Smooth muscle cell (in vitro differentiated cells): ENCODE data around the gene MPL. TPM values are rescaled to one million over a fixed set of nuclear protein-coding genes. Genes with fewer than 3 reads are reported as not detected.

Experiments
- DNase-seq: peaks from one replicate; lab custom pipeline; 2025; ENCODE audit not compliant: unreplicated experiment; lab: John Stamatoyannopoulos, UW
- H2AFZ ChIP-seq: fragments of 200-600 bp; sonication (generic); 2 replicates; pipeline ENCODE4 v1.6.0; 2016; ENCODE audit warnings: antibody characterized with exemption, low read depth, mild to moderate bottlenecking
- H3F3A ChIP-seq: fragments of 200-600 bp; sonication (generic); 2 replicates; pipeline ENCODE4 v1.6.0; 2017; ENCODE audit warnings: antibody characterized with exemption, low read depth
- H3K27ac ChIP-seq: fragments of 200-600 bp; sonication (generic); 2 replicates; pipeline ENCODE4 v1.5.1; 2016; ENCODE audit warnings: low read depth, mild to moderate bottlenecking
- H3K27me3 ChIP-seq: fragments of 200-600 bp; sonication (generic); 2 replicates; pipeline ENCODE4 v1.6.1; 2016; ENCODE audit warnings: low read depth, mild to moderate bottlenecking
- H3K36me3 ChIP-seq: fragments of 200-600 bp; sonication (generic); 2 replicates; pipeline ENCODE4 v1.5.1; 2016; ENCODE audit warnings: low read depth
- H3K4me1 ChIP-seq: fragments of 200-600 bp; sonication (generic); 2 replicates; pipeline ENCODE4 v1.5.1; 2016; ENCODE audit warnings: low read depth
- H3K4me2 ChIP-seq: fragments of 200-600 bp; sonication (generic); 2 replicates; pipeline ENCODE4 v1.6.0; 2016; ENCODE audit warnings: mild to moderate bottlenecking
- H3K4me3 ChIP-seq: fragments of 200-600 bp; sonication (generic); 2 replicates; pipeline ENCODE4 v1.5.1; 2016; ENCODE audit warnings: mild to moderate bottlenecking
- H3K79me2 ChIP-seq: fragments of 200-600 bp; sonication (generic); 2 replicates; pipeline ENCODE4 v1.6.0; 2016; ENCODE audit warnings: low read depth, mild to moderate bottlenecking
- H3K9ac ChIP-seq: fragments of 200-600 bp; sonication (generic); 2 replicates; pipeline ENCODE4 v1.6.0; 2016; ENCODE audit warnings: low read depth
- H3K9me3 ChIP-seq: fragments of 200-600 bp; sonication (generic); replicated peaks from 2 replicates; pipeline ENCODE4 v1.5.1; 2016; ENCODE audit warnings: low read depth
- H4K20me1 ChIP-seq: fragments of 200-600 bp; sonication (generic); 2 replicates; pipeline ENCODE4 v1.6.0; 2016; ENCODE audit warnings: low read depth
- WGBS: methylation state at CpG from one replicate; pipeline ENCODE4 v1.1.7; 2016; ENCODE audit warnings: low lambda C conversion rate; 5-methylcytosine and 5-hydroxymethylcytosine counted together
- polyA plus RNA-seq: library from polyadenylated mRNA; unstranded; fragments of >200 nt; fragmentation: Nextera tagmentation; extraction: Ambion mirVana; gene quantifications from 2 replicates; pipeline ENCODE4 v1.2.1, GENCODE V29; 2016
- total RNA-seq: library from RNA; depleted of rRNA; stranded (reverse); fragments of >200 nt; gene quantifications from 2 replicates; pipeline ENCODE4 v1.2.3, GENCODE V29; 2014
- TF ChIP-seq, protein P1 (sequence below): fragments of 200-600 bp; sonication (generic); IDR thresholded peaks from 2 replicates; pipeline ENCODE4 v1.5.1; 2017; ENCODE audit warnings: borderline replicate concordance, mild to moderate bottlenecking, antibody characterized with exemption; ENCODE audit not compliant: insufficient read depth, poor library complexity, severe bottlenecking

Gene MPL
- total and polyA plus RNA-seq, 2 experiments from 2014 or later = not detected

DNA sequence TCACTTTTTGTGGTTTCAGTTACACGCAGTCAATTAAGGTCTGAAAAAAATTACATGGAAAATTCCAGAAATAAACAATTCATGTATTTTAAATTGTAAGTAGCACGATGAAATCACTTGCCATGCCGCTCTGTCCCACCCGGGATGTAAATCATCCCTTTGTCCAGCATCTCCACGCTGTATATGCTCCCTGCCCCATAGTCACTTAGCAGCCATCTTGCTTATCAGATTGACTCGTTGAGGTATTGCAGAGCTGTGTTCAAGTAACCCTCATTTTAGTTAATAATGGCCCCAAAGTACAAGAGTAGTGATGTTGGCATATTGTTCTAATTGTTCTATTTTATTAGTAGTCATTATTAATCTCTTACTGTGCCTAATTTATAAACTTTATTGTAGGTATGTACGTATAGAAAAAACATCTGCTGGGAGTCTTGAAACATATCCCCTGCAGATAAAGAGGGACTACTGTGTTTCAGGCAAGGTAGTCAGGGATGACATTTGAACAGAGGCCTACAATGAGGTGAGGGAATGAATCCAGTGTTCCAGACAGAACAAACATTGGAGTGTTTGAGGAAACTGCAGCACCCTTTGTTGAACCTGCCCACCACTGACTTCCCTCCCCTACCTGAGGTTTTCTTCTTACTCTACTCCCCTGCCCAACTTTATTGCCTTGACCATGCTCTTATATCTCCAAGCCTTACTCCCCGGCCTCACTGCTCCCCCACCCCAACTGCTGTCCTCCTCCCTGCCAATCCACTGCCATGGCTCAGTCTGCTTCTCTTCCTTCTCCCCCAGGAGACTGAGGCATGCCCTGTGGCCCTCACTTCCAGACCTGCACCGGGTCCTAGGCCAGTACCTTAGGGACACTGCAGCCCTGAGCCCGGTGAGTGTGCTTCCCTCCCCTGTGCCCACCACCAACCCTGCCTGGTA, 14.1 kb downstream of the MPL start:
- Histone ChIP-seq H3K4me3 (no peak overlapping the region), H3K4me1 (peaks cover 15% of the 10 kb centered on the region), H3K27ac (no peak overlapping the region), H3K9ac (no peak overlapping the region), H3K9me3 (no peaks in the 10 kb centered on the region), H3K4me2 (no peak overlapping the region), H2AFZ (no peak overlapping the region), H4K20me1 (no peaks in the 10 kb centered on the region), H3K79me2 (no peaks in the 10 kb centered on the region), H3F3A (peaks cover 5% of the 10 kb centered on the region), H3K27me3 (no peaks in the 10 kb centered on the region), H3K36me3 (no peaks in the 10 kb centered on the region)
- TF ChIP-seq, protein P1, sequence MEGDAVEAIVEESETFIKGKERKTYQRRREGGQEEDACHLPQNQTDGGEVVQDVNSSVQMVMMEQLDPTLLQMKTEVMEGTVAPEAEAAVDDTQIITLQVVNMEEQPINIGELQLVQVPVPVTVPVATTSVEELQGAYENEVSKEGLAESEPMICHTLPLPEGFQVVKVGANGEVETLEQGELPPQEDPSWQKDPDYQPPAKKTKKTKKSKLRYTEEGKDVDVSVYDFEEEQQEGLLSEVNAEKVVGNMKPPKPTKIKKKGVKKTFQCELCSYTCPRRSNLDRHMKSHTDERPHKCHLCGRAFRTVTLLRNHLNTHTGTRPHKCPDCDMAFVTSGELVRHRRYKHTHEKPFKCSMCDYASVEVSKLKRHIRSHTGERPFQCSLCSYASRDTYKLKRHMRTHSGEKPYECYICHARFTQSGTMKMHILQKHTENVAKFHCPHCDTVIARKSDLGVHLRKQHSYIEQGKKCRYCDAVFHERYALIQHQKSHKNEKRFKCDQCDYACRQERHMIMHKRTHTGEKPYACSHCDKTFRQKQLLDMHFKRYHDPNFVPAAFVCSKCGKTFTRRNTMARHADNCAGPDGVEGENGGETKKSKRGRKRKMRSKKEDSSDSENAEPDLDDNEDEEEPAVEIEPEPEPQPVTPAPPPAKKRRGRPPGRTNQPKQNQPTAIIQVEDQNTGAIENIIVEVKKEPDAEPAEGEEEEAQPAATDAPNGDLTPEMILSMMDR = no peak
- WGBS = 91% methylated on average over 10 of the region's 10 CpGs
- DNase-seq = no peak

DNA sequence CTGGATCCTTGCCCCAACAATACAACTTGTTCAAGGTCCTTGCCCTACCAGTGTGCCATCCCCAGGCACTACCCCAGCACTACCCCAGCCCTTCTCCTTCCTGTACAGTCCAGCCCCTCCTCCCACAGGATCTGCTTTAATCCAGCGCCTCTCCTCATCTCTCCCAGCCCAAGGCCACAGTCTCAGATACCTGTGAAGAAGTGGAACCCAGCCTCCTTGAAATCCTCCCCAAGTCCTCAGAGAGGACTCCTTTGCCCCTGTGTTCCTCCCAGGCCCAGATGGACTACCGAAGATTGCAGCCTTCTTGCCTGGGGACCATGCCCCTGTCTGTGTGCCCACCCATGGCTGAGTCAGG, 14.7 kb downstream of the MPL start:
- Histone ChIP-seq H2AFZ (no peak overlapping the region), H3F3A (peaks cover 5% of the 10 kb centered on the region), H3K27me3 (no peaks in the 10 kb centered on the region), H3K4me1 (peaks cover 13% of the 10 kb centered on the region), H3K79me2 (no peaks in the 10 kb centered on the region), H3K27ac (no peak overlapping the region), H3K4me3 (no peak overlapping the region), H3K9me3 (no peaks in the 10 kb centered on the region), H4K20me1 (no peaks in the 10 kb centered on the region), H3K9ac (no peak overlapping the region), H3K36me3 (no peaks in the 10 kb centered on the region), H3K4me2 (no peak overlapping the region)
- 88% methylated on average over 2 of the region's 2 CpGs for WGBS
- TF ChIP-seq, protein P1 = no peak
- no peak for DNase-seq

DNA sequence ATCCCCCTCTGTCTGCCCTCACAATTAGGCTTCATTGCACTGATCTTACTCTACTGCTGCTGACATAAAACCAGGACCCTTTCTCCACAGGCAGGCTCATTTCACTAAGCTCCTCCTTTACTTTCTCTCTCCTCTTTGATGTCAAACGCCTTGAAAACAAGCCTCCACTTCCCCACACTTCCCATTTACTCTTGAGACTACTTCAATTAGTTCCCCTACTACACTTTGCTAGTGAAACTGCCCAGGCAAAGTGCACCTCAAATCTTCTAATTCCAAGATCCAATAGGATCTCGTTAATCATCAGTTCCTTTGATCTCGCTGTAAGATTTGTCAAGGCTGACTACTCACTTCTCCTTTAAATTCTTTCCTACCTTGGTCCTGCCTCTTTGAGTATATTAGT, 15.3 kb downstream of the MPL start:
- Histone ChIP-seq H3K4me2 (no peak overlapping the region), H4K20me1 (no peaks in the 10 kb centered on the region), H3F3A (peaks cover 1% of the 10 kb centered on the region), H3K9me3 (no peaks in the 10 kb centered on the region), H3K4me3 (no peak overlapping the region), H3K9ac (no peak overlapping the region), H3K27ac (no peak overlapping the region), H3K27me3 (no peaks in the 10 kb centered on the region), H3K36me3 (no peaks in the 10 kb centered on the region), H2AFZ (no peak overlapping the region), H3K4me1 (peaks cover 13% of the 10 kb centered on the region), H3K79me2 (no peaks in the 10 kb centered on the region)
- no peak for DNase-seq
- 79% methylated on average over 3 of the region's 3 CpGs for WGBS
- TF ChIP-seq, protein P1 = no peak

DNA sequence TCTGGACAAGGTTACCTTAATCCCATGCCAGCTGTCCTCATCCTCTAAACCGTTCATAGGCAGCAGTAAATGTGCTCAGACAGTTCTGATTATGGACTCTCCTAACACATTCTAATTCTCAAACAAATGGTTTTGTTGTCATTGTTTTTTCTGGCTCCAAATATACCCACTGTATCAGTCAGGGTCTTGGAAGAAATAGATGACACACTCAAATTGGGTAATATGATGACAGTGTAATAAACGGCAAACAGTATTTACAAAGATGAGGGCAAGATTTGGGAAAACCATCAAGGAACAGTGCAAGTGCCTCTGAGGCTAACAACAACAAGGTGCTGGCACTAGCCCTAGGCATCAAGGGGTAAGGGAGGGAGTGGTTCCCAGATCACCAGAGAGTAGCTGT, 16.9 kb downstream of the MPL start:
- Histone ChIP-seq H3K4me1 (peaks cover 10% of the 10 kb centered on the region), H3K27me3 (no peaks in the 10 kb centered on the region), H3K9ac (no peak overlapping the region), H3K4me3 (no peak overlapping the region), H3K79me2 (no peaks in the 10 kb centered on the region), H3F3A (no peaks in the 10 kb centered on the region), H2AFZ (no peak overlapping the region), H3K4me2 (no peak overlapping the region), H3K36me3 (no peaks in the 10 kb centered on the region), H3K9me3 (no peaks in the 10 kb centered on the region), H4K20me1 (no peaks in the 10 kb centered on the region), H3K27ac (no peak overlapping the region)
- WGBS = 84% methylated on average over 2 of the region's 2 CpGs
- DNase-seq = no peak
- TF ChIP-seq, protein P1 = no peak
